ENCODE results near the gene SLC2A4RG.

GRCh38 chr20:63701051-63701328, 38.6 kb upstream of the SLC2A4RG start:
- TF ChIP-seq JUND (IDR thresholded peaks at IDR 0.05), result no peak
- TF ChIP-seq REST (IDR thresholded peaks at IDR 0.05; ENCODE audit: low read depth), result no peak
- no peak for TF ChIP-seq CTCF (IDR thresholded peaks at IDR 0.05 in 2 of 3, conservative IDR thresholded peaks at IDR 0.05 in 1 of 3; ENCODE audit: borderline replicate concordance in 1 of 3, insufficient read depth in 1 of 3, low read depth in 2 of 3, low read length in 2 of 3)
- no peak for TF ChIP-seq POLR2A (IDR thresholded peaks at IDR 0.05; ENCODE audit: borderline replicate concordance, extremely low read depth, insufficient read depth, insufficient read length)
- no peak for TF ChIP-seq RAD21 (IDR thresholded peaks at IDR 0.05; ENCODE audit: low read depth)
- TF ChIP-seq MAX (IDR thresholded peaks at IDR 0.05), result no peak
- TF ChIP-seq POLR2AphosphoS5 (IDR thresholded peaks at IDR 0.05; ENCODE audit: low read depth, low read length), result no peak
- TF ChIP-seq EZH2 (IDR thresholded peaks at IDR 0.05), result no peak
- no peak for TF ChIP-seq CEBPB (IDR thresholded peaks at IDR 0.05; ENCODE audit: low read depth)

Data from HCT116 (cell line).